HAP-1 (cell line): Measurements from ENCODE around the gene NINJ2.

Source experiments
- DNase-seq, 2 experiments: peaks; one replicate each; pipeline ENCODE4 v3.0.0-alpha.2; 2016 to 2020; ENCODE audit warnings: low spot score in 2 of 2
- H3K27me3 ChIP-seq: fragments of 250-450 bp; sonication (Bioruptor Pico); 2 replicates; pipeline ENCODE4 v1.5.1; 2020; ENCODE audit warnings: low read depth, mild to moderate bottlenecking, moderate library complexity
- H3K36me3 ChIP-seq: fragments of 250-450 bp; sonication (Bioruptor Pico); replicated peaks from 2 replicates; pipeline ENCODE4 v1.5.1; 2020; ENCODE audit warnings: mild to moderate bottlenecking
- H3K4me1 ChIP-seq: fragments of 250-450 bp; sonication (Bioruptor Pico); 2 replicates; pipeline ENCODE4 v1.5.1; 2020; ENCODE audit warnings: mild to moderate bottlenecking
- H3K4me3 ChIP-seq: fragments of 250-450 bp; sonication (Bioruptor Pico); 2 replicates; pipeline ENCODE4 v1.5.1; 2020; ENCODE audit warnings: mild to moderate bottlenecking, moderate library complexity
- H3K9me3 ChIP-seq: fragments of 250-450 bp; sonication (Bioruptor Pico); 2 replicates; pipeline ENCODE4 v1.5.1; 2020; ENCODE audit warnings: mild to moderate bottlenecking, moderate library complexity
- in situ Hi-C: fragments of 300-500 bp; cut with MboI; formaldehyde crosslinking; loops from 3 replicates; pipeline ENCODE4 v1.14.3; 2020; ENCODE audit warnings: low sequenced_read_pairs, inconsistent platforms, mixed read lengths

The NINJ2 gene

DNA sequence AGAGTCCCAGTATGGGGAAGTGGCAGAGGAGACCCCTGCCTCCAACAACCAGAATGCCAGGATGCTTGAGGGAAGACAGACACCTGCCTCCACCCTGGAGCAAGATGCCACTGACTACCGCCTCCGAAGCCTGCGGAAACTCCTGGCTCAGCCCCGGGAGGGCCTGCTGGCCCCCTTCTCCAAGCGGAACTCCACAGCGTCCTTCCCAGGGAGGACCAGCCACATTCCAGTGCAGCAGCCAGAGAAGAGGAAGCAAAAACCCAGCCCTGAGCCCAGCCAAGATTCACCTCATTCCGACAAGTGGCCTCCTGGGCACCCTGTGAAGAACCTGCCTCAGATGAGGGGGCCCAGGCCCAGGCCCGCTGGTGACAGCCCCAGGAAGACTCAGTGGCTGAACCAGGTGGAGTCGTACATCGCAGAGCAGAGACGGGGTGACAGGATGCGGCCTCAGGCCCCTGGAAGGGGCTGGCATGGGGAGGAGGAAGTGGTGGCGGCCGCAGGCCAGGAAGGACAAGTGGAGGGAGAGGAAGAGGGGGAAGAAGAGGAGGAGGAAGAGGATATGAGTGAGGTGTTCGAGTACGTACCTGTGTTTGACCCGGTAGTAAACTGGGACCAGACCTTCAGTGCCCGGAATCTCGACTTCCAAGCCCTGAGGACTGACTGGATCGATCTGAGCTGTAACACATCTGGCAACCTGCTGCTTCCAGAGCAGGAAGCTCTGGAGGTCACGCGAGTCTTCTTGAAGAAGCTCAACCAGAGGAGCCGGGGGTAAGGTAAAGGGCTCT is 109.8 kb downstream of the NINJ2 start:
- Histone ChIP-seq H3K27me3 (no peaks in the 10 kb centered on the region), H3K9me3 (no peaks in the 10 kb centered on the region), H3K4me1 (no peaks in the 10 kb centered on the region), H3K36me3 (0 out of 2 replicates have a peak, but pooled peaks cover 2% of the 10 kb centered on the region), H3K4me3 (no peak overlapping the region)
- DNase-seq: no peak
- in situ Hi-C loops: loop anchor here (5.0 to 25.0 kb wide), 2 partner anchors 106 to 1034 kb away; partner anchors contain the start of gene FBXL14

DNA sequence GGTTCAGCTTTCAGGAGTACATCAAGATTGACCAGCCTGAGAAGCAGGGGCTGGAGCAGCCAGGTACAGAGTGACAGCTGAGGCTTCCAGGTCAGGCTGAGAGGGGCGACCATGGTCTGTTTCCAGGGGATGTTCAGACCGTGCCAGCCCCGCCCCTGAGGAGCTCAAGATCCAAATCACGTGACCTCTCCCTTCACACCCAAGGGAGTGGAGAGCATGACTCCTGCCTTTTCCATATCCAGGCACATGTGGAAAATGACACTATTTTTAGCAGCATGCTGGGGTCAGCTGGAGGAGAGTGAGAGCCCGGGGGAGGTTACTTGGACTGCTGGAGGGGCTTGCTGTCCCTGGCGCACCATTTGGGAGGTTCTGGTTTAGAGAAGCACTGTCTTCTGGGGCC is 110.8 kb downstream of the NINJ2 start:
- H3K4me1 ChIP-seq: no peaks in the 10 kb centered on the region
- H3K4me3 ChIP-seq: no peak overlapping the region
- H3K36me3 ChIP-seq: 0 out of 2 replicates have a peak, but pooled peaks cover 2% of the 10 kb centered on the region
- H3K9me3 ChIP-seq: no peaks in the 10 kb centered on the region
- no peak for DNase-seq
- H3K27me3 ChIP-seq: no peaks in the 10 kb centered on the region
- in situ Hi-C loops: loop anchor here (5.0 to 25.0 kb wide), 2 partner anchors 105 to 1035 kb away; partner anchors contain the start of gene FBXL14

DNA sequence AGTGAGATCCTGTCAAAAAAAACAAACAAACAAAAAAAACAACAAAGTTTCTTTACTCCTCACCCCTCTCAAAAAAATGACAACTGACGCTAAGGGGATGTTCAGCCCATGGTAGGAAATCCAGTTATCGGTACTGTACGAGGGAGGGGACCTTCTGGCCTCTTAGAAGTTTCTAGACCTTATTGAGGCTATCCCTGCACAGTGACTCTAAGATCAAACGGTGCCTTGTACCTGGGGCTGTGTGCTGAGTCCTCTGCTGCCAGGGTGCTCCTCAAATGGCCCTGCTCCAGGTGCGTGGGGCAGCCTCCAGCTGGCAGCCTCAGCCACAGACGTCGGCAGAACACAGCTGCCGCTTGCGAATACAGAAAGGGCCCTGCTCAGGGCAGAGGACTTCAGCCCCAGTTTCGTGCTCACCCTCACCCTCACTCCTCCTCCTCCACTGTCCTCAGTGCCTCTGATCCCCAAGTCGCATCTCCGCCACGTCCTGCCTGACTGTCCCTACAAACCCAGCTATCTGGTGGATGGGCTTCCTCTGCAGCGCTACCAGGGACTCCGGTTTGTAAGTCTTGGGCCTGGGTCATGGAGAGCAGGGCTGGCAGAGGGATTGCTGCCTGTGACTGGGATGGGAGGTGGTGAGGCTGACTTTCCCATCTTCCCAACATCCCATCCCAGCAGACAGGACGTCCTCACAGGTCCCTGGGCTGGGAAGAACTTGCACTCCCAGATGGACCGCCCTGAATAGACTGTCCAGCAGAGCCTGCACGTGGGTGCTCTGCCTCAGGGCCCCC is 112.6 kb downstream of the NINJ2 start:
- no peaks in the 10 kb centered on the region for H3K9me3 ChIP-seq
- no peak for DNase-seq
- no peaks in the 10 kb centered on the region for H3K4me1 ChIP-seq
- H3K4me3 ChIP-seq: no peak overlapping the region
- no peaks in the 10 kb centered on the region for H3K27me3 ChIP-seq
- in situ Hi-C loops: loop anchor here (5.0 to 25.0 kb wide), 2 partner anchors 103 to 1037 kb away; partner anchors contain the start of gene FBXL14
- H3K36me3 ChIP-seq: peaks cover 2% of the 10 kb centered on the region; the same call in 1 of the 2 replicates

DNA sequence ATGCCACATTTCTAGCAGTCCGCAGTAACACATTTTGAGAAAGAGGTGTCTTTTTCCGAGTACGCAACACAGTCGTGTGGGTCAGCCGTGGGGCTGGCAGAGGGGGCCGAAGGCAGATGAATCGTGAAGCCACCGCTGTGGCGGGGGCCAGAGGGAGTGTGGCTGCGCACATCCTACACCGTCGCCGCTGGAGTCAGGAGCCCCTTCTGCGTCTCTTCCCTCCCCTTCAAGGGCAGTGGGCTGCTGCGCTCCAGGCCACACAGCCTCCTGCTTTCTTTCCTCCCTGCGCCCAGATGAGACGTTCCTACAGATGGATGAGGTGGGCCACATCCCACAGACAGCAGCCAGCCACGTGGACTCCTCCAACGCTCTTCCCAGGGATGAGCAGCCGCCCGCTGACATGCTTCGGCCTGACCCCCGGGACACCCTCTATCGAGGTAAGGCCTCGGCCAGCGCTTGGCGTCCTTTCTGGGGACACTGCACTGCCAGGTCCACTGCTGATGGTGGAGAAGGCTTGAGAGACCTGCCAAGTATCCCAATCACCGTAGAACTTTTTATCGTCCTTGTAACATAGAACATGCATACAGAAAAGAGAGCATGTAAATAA is 113.7 kb downstream of the NINJ2 start:
- no peaks in the 10 kb centered on the region for H3K27me3 ChIP-seq
- H3K4me3 ChIP-seq: no peak overlapping the region
- no peaks in the 10 kb centered on the region for H3K4me1 ChIP-seq
- no peak for DNase-seq
- in situ Hi-C loops: loop anchor here (5.0 to 25.0 kb wide), 2 partner anchors 102 to 1038 kb away; partner anchors contain the start of gene FBXL14
- H3K9me3 ChIP-seq: no peaks in the 10 kb centered on the region
- peaks cover 2% of the 10 kb centered on the region; the same call in 1 of the 2 replicates for H3K36me3 ChIP-seq

DNA sequence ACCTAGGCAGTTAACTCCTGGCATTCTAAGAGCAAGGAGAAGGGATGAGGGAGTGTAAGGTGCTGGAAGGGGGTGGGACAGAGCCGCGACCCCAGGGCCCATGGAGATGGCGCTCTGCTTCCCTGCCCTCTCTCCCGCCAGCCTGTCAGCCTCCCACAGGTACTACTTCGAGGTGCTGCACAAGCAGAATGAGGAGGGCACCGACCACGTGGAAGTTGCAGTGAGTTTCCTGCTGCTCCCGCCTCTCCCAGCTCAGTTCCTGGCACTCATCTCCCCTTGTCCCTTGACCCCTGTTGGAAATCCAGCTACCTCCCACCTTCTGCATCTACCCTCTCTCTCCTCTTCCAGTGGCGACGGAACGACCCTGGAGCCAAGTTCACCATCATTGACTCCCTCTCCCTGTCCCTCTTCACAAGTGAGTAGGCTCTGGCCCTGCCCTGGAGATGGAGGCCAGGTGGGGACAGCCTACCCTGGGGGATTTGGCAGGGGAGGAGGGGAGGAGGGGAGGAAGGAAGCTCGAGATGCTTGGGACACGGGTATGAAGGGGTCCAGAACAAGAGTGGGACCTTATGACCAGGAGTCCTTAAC is 115.3 kb downstream of the NINJ2 start:
- no peaks in the 10 kb centered on the region for H3K9me3 ChIP-seq
- H3K36me3 ChIP-seq: peaks cover 2% of the 10 kb centered on the region; the same call in 1 of the 2 replicates
- in situ Hi-C loops: no loop called here
- DNase-seq: no peak
- H3K27me3 ChIP-seq: no peaks in the 10 kb centered on the region
- H3K4me1 ChIP-seq: no peaks in the 10 kb centered on the region
- H3K4me3 ChIP-seq: no peak overlapping the region

DNA sequence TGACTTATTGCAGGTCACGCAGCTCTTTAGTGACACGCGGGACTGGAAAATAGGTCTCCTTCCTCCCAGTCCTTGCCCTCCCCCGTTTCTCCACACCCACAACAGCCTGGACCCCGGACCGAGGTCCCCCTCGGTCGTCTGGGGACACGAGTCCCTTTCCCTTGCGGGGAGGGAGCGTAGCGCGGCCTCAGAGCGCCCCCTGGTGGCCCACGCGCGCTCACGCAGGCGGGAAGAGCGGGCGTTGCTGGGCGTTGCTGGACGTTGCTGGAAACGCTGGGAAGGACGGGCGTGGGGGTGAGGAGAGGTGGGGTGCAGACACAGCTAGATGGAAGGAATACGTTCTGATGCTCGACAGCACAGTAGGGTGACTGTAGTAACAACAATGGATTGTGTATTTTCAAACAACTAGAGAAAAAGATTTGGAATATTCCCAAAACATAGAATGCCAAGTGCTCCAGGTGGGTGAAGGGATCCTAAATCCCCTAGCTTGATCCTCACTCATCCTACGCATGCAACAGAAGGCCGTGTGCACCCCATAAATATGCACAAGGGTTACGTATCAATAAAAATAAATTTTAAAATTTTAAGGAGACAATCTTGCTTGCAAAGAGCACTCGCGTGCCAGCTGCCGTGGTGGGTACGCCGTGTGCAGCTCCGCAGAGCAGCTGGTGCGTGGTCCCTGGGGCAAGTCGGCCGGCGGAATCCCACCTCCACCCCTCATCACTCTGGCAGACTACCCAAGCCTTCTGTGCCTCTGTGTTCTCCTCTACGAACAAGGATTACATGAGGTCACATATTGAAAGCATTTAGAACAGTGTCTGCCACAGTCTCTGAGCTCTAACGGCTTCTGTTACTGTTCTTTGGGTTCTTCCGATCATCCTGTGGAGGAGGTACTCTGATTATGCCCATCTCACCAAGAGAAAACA is 116.1 kb downstream of the NINJ2 start:
- Histone ChIP-seq H3K4me1 (no peaks in the 10 kb centered on the region), H3K36me3 (peaks cover 2% of the 10 kb centered on the region; the same call in 1 of the 2 replicates), H3K9me3 (no peaks in the 10 kb centered on the region), H3K27me3 (no peaks in the 10 kb centered on the region), H3K4me3 (no peak overlapping the region)
- in situ Hi-C loops: no loop called here
- peak; percentile 50 to 80 for DNase-seq

DNA sequence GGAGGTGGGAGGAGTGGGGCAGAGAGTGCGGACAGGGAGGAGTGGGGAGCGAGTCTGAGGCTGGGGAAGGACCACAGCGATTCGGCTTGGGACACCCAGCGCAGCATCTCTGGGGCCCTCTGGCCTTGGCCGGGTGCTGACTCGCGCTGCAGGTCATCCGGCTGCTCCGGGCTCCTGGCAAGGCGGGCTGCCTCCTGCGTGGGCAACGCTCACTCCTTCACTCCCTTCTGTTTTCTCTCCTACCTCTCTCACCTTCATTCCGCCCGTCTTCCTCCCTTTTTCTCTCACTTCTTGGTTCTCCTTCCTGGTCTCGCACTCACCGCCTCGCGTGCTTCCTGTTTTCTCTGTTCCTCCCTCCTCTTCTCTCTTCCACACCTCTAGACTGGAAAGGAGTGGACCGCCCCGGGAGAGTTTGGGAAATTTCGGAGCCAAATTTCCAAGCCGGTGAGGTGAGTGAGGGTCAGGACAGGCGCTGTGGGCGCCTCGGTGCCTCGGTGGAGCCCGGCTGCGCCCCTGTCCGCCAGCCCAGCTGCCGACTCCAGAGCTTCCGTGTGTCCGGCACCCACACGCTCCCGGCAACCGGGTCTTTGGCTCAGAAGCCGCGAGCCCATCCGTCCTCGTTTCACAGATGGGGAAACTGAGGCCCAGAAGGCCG is 116.9 kb downstream of the NINJ2 start:
- Histone ChIP-seq H3K27me3 (no peaks in the 10 kb centered on the region), H3K36me3 (peaks cover 2% of the 10 kb centered on the region; the same call in 1 of the 2 replicates), H3K9me3 (no peaks in the 10 kb centered on the region), H3K4me3 (no peak overlapping the region), H3K4me1 (no peaks in the 10 kb centered on the region)
- in situ Hi-C loops: no loop called here
- no peak for DNase-seq

DNA sequence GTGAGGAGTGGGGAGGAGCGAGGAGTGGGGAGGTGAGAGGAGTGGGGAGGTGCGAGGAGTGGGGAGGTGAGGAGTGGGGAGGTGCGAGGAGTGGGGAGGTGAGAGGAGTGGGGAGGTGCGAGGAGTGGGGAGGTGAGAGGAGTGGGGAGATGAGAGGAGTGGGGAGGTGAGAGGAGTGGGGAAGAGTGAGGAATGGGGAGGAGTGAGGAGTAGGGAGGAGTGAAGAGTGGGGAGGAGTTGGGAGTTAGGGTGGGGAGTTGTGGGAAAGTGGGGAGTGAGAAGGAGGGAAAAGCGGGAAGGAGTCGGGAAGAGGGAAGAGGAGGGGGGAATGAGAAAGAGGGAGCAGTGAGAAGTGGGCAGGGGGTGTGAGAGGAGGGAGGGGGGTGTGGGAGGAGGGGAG is 117.4 kb downstream of the NINJ2 start:
- H3K27me3 ChIP-seq: no peaks in the 10 kb centered on the region
- DNase-seq: no peak
- in situ Hi-C loops: no loop called here
- no peak overlapping the region for H3K4me3 ChIP-seq
- peaks cover 2% of the 10 kb centered on the region; the same call in 1 of the 2 replicates for H3K36me3 ChIP-seq
- no peaks in the 10 kb centered on the region for H3K4me1 ChIP-seq
- H3K9me3 ChIP-seq: no peaks in the 10 kb centered on the region

DNA sequence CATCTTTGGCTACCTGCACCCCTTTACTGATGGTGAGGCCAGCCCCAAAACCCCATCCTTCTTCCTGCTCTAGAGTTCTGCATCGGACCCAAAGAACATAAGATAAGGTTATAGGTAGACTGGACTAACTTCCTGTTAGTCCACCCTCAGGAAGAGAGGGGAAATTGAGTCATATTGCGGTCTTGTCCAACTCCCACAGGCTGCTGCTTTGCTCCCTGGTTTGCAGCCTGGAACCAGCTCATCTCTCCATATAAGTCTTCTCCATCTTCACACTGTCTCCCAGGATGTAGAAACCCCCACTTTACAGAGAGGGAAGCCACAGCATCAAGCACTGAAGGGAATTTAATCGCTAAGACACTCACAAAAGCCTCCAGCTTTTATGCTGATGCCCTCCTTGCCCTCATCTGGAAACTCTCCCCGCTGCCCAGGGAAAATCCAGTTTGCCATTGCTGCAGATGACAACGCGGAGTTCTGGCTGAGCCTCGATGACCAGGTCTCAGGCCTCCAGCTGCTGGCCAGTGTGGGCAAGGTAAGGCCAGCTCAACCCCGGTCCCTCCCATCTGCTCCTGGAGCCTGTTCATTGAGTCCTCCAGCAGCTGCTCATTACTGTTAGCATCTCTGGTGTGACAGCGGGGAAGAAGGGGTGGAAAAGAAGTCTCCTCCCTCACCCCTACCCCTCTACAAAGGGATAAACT is 118.2 kb downstream of the NINJ2 start:
- Histone ChIP-seq H3K4me1 (no peaks in the 10 kb centered on the region), H3K4me3 (no peak overlapping the region), H3K36me3 (peaks cover 2% of the 10 kb centered on the region; the same call in 1 of the 2 replicates), H3K9me3 (no peaks in the 10 kb centered on the region), H3K27me3 (no peaks in the 10 kb centered on the region)
- in situ Hi-C loops: no loop called here
- no peak for DNase-seq

DNA sequence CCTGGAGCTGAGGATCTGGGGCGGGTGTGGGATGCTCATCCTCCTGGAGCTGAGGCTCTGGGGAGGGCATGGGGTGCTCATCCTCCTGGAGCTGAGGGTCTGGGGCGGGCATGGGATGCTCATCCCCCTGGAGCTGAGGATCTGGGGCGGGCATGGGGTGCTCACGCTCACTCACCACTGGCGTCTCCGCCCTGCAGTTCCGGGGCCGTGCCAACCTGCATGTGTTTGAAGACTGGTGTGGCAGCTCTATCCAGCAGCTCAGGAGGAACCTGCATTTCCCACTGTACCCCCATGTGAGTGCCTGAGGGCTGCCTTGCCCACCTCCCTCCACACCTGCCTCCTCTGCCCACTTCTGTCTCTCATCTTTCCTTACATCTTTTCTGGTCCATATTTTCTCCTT is 119.1 kb downstream of the NINJ2 start:
- H3K27me3 ChIP-seq: no peaks in the 10 kb centered on the region
- in situ Hi-C loops: no loop called here
- no peak overlapping the region for H3K4me3 ChIP-seq
- H3K36me3 ChIP-seq: peaks cover 2% of the 10 kb centered on the region; the same call in 1 of the 2 replicates
- DNase-seq: no peak
- H3K9me3 ChIP-seq: no peaks in the 10 kb centered on the region
- H3K4me1 ChIP-seq: no peaks in the 10 kb centered on the region

DNA sequence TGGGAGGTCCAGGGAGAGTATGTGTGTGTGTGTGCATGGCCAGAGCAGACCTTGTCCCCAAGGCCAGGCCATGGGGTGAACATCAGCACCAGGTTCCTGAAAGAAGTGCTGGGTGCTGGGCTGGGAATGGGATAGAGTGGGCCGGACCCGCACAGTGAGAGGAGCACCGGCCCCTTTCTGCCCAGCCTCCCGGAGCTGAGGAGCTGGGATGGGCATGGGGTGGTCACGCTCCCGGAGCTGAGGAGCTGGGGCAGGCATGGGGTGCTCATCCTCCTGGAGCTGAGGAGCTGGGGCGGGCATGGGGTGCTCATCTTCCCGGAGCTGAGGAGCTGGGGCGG is 120.2 kb downstream of the NINJ2 start:
- no peaks in the 10 kb centered on the region; the same call in 1 of the 2 replicates for H3K36me3 ChIP-seq
- H3K4me1 ChIP-seq: no peaks in the 10 kb centered on the region
- no peaks in the 10 kb centered on the region for H3K27me3 ChIP-seq
- no peak overlapping the region for H3K4me3 ChIP-seq
- no peaks in the 10 kb centered on the region for H3K9me3 ChIP-seq
- no peak for DNase-seq
- in situ Hi-C loops: no loop called here
